Prostate gland (tissue), 2 donors: Measurements from ENCODE around the gene EXOC2. TPM values are rescaled to one million over a fixed set of nuclear protein-coding genes. Genes with fewer than 3 reads are reported as not detected.

Experiments
- DNase-seq: peaks from one replicate; pipeline ENCODE4 v3.0.0-alpha.2; 2019; ENCODE audit warnings: low spot score
- H3K27ac ChIP-seq, 2 donors: fragments of 200-600 bp; sonication (generic); 2 replicates each; pipeline ENCODE4 v1.5.1; 2017 to 2019
- H3K27me3 ChIP-seq: fragments of 200-600 bp; sonication (generic); replicated peaks from 2 replicates; pipeline ENCODE4 v1.5.1; 2019; ENCODE audit not compliant: insufficient read depth
- H3K36me3 ChIP-seq, 2 donors: fragments of 200-600 bp; sonication (generic); 1 replicate in 1 of 2; 2 replicates in 1 of 2; pipeline versions ENCODE4 v1.5.1 to v1.8.1; 2017 to 2019
- H3K4me1 ChIP-seq: fragments of 200-600 bp; sonication (generic); replicated peaks from 2 replicates; pipeline ENCODE4 v1.5.1; 2019
- H3K4me3 ChIP-seq, 2 donors: fragments of 200-600 bp; sonication (generic); 2 replicates each; pipeline ENCODE4 v1.5.1; 2017 to 2019
- H3K9me3 ChIP-seq: fragments of 200-600 bp; sonication (generic); 2 replicates; pipeline ENCODE4 v1.5.1; 2017
- POLR2A ChIP-seq: fragments of 450-650 bp; IDR thresholded peaks from one replicate; pipeline ENCODE4 v1.6.1; 2016; ENCODE audit warnings: antibody characterized with exemption, mild to moderate bottlenecking
- POLR2AphosphoS5 ChIP-seq: sonication (generic); formaldehyde crosslinking; IDR thresholded peaks from one replicate; pipeline ENCODE4 v1.6.1; 2017; ENCODE audit warnings: antibody characterized with exemption
- WGBS: methylation state at CpG from one replicate; pipeline ENCODE4 v1.1.5; 2018; 5-methylcytosine and 5-hydroxymethylcytosine counted together
- intact Hi-C: fragments of 100-400 bp; cut with DNase I; formaldehyde crosslinking; loops from one replicate; pipeline ENCODE4 v1.14.2; 2022
- total RNA-seq, 2 donors: library from RNA; depleted of rRNA; stranded (reverse); fragments of >200 nt; gene quantifications; one replicate each; pipeline ENCODE4 v1.1.0, GENCODE V29; 2016
- TF ChIP-seq, protein P1 (sequence below), 4 experiments: fragments of 200-600 bp in 2 of 4; fragments of 450-650 bp in 2 of 4; sonication (generic) in 2 of 4; IDR thresholded peaks; 1 replicate in 3 of 4; 2 replicates in 1 of 4; pipeline ENCODE4 v1.5.1; 2016 to 2019; ENCODE audit warnings: antibody characterized with exemption in 4 of 4, mild to moderate bottlenecking in 2 of 4, moderate library complexity in 2 of 4

EXOC2 gene
- total RNA-seq, 2 donors from 2014 or later = 18.2 to 30.8 TPM

DNA sequence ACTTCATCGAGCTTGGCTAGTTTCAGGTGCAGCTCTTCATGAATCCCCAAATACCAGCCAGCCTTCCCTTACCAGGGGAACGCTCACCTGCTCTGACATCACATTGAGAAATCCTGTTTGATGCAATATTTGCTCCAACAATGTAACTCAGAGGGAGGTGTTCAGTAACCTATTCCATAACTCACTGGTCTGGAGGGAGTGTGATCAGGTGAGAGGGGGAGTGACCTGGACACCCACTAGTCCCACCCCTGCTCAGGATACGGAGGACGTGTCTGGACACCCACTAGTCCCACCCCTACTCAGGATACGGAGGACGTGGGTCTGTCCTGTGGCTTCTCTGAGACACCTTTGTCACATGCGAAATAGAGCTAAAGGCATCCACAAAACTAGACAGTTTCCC, 106.4 kb downstream of the EXOC2 start:
- 93% methylated on average over 7 of the region's 7 CpGs for WGBS
- H3K27me3 ChIP-seq = no peaks in the 10 kb centered on the region
- intact Hi-C loops = no loop called here
- no peaks in the 10 kb centered on the region for H3K36me3 ChIP-seq
- no peaks in the 10 kb centered on the region for H3K4me1 ChIP-seq
- DNase-seq = no peak
- no peaks in the 10 kb centered on the region for H3K9me3 ChIP-seq
- H3K27ac ChIP-seq = no peak overlapping the region
- H3K4me3 ChIP-seq = no peak overlapping the region
- TF ChIP-seq POLR2AphosphoS5 (no peak), POLR2A (no peak)
- TF ChIP-seq, protein P1, sequence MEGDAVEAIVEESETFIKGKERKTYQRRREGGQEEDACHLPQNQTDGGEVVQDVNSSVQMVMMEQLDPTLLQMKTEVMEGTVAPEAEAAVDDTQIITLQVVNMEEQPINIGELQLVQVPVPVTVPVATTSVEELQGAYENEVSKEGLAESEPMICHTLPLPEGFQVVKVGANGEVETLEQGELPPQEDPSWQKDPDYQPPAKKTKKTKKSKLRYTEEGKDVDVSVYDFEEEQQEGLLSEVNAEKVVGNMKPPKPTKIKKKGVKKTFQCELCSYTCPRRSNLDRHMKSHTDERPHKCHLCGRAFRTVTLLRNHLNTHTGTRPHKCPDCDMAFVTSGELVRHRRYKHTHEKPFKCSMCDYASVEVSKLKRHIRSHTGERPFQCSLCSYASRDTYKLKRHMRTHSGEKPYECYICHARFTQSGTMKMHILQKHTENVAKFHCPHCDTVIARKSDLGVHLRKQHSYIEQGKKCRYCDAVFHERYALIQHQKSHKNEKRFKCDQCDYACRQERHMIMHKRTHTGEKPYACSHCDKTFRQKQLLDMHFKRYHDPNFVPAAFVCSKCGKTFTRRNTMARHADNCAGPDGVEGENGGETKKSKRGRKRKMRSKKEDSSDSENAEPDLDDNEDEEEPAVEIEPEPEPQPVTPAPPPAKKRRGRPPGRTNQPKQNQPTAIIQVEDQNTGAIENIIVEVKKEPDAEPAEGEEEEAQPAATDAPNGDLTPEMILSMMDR (IDR thresholded peaks at IDR 0.05) = no peak

DNA sequence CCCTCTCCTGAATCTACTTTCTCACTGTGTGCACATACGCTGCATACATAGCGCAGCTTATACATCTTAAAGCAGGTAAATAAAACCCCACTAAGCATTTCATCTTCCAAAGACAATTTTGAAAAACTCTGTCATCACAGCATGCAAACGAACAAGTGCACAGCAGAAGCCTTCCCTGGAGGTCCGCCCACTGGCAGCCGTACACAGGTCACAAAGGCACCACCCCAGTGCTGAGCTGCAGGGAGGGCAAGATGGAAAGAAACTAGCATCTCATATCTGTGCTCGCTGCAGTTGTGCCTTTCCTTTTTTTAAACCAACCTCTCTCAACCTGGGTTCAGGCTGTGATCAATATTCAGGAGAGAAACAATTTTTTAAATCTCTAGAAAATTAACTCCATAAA, 109.3 kb downstream of the EXOC2 start:
- Histone ChIP-seq H3K4me1 (no peaks in the 10 kb centered on the region), H3K27me3 (no peaks in the 10 kb centered on the region), H3K4me3 (no peak overlapping the region), H3K27ac (no peak overlapping the region), H3K9me3 (no peaks in the 10 kb centered on the region), H3K36me3 (no peaks in the 10 kb centered on the region)
- no peak for DNase-seq
- TF ChIP-seq POLR2AphosphoS5 = no peak
- TF ChIP-seq POLR2A = no peak
- TF ChIP-seq, protein P1 (IDR thresholded peaks at IDR 0.05) = no peak
- 78% methylated on average over 6 of the region's 6 CpGs for whole genome bisulfite sequencing
- intact Hi-C loops = no loop called here

DNA sequence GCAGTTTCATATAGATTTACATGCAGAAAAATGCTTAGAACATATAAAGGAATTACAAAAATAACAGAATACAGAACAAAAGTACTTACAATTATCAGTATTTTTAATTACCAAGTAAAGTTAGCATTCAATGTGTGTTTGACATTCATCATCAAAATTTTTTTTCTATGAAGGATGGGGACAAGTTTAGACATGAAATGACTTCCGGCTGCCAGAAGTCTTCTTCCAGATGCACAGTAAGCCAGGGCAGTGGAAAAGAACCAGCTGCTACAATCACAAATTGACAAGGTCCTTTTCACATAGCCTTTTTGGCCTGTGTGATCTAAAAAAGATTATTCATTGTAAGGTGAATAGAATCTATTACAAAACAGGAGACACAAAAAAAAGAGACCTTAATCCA, 109.8 kb downstream of the EXOC2 start:
- intact Hi-C loops = no loop called here
- WGBS = 45% methylated on average over 1 of the region's 1 CpG
- TF ChIP-seq, protein P1 (IDR thresholded peaks at IDR 0.05) = no peak
- no peak for TF ChIP-seq POLR2A
- no peak for TF ChIP-seq POLR2AphosphoS5
- H3K4me3 ChIP-seq = no peak overlapping the region
- no peak for DNase-seq
- no peaks in the 10 kb centered on the region for H3K9me3 ChIP-seq
- H3K27ac ChIP-seq = no peak overlapping the region
- no peaks in the 10 kb centered on the region for H3K27me3 ChIP-seq
- H3K4me1 ChIP-seq = no peaks in the 10 kb centered on the region
- H3K36me3 ChIP-seq = no peaks in the 10 kb centered on the region

DNA sequence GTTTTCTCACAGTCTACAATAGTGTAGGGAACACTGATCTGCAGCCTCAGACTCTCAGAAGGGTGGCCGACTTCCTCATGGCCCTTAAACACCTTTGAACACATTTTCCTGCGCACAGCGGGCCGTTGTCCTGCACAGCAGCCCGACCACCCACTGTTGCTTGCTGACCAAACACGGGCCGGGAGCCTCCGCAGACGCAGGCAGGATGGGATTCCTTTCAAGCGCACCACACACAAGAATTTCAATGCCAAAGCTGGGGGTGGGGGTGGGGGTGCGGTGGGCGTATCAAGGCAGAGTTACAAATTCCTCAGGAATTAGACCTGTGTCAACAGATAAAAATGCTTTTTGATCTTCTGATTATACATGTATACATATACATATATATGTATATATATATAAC, 110.6 kb downstream of the EXOC2 start:
- no peaks in the 10 kb centered on the region for H3K4me1 ChIP-seq
- no peak for TF ChIP-seq POLR2A
- TF ChIP-seq, protein P1 (IDR thresholded peaks at IDR 0.05) = no peak
- no peak for TF ChIP-seq POLR2AphosphoS5
- intact Hi-C loops = no loop called here
- no peaks in the 10 kb centered on the region for H3K27me3 ChIP-seq
- H3K4me3 ChIP-seq = no peak overlapping the region
- no peaks in the 10 kb centered on the region for H3K36me3 ChIP-seq
- WGBS = 74% methylated on average over 12 of the region's 12 CpGs
- no peak for DNase-seq
- no peaks in the 10 kb centered on the region for H3K9me3 ChIP-seq
- no peak overlapping the region for H3K27ac ChIP-seq

DNA sequence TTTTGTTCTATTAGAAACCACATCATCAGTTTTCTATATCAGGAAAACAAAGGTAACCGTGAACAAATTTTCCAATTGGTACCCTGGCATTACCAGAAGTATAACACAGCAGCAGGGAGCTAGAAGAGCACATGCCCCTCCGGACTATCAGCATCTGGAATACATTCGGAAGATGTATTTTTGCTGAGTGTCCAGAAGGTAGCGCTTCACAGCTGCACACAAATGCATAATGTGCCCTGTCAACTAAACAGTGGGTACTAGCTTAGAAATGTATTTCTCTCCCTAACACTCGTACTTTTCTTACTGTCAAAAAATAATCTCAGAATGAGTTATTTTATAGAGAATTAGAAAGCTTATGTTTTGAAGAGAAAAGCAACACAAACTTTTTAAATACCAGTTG, 113.6 kb downstream of the EXOC2 start:
- no peak overlapping the region for H3K27ac ChIP-seq
- no peak overlapping the region for H3K4me3 ChIP-seq
- WGBS = 95% methylated on average over 5 of the region's 5 CpGs
- H3K36me3 ChIP-seq = no peaks in the 10 kb centered on the region
- DNase-seq = no peak
- intact Hi-C loops = no loop called here
- no peaks in the 10 kb centered on the region for H3K27me3 ChIP-seq
- TF ChIP-seq, protein P1 (IDR thresholded peaks at IDR 0.05) = no peak
- TF ChIP-seq POLR2A (no peak), POLR2AphosphoS5 (no peak)
- no peaks in the 10 kb centered on the region for H3K4me1 ChIP-seq
- H3K9me3 ChIP-seq = no peaks in the 10 kb centered on the region
